22Rv1 (cell line): ENCODE data around the gene ZFP3.
"Not testable (repeated sequence)": the region's sequence is repeated elsewhere in the genome, so short reads cannot be mapped to it uniquely, and the experiment has no call there.

Experiments
- H3K27ac ChIP-seq: fragments of 450-650 bp; 2 replicates; pipeline ENCODE4 v1.5.1; 2017
- CTCF ChIP-seq: fragments of 450-650 bp; IDR thresholded peaks from 2 replicates; pipeline ENCODE4 v1.5.1; 2017; ENCODE audit warnings: mild to moderate bottlenecking
- ZFX ChIP-seq: fragments of 450-650 bp; IDR thresholded peaks from 2 replicates; pipeline ENCODE4 v1.6.1; 2017; ENCODE audit warnings: antibody characterized with exemption, borderline replicate concordance

ZFP3 gene

GRCh38 chr17:5115673-5116651, 37.7 kb downstream of the ZFP3 start, which contains the start of gene USP6:
TSS of gene USP6 (plus strand) at chr17:5116032. CDS start at chr17:5130368, 14,336 bp downstream.
- no peak within 1 kb of the TSS for H3K27ac ChIP-seq
- no peak for TF ChIP-seq CTCF
- TF ChIP-seq ZFX: no peak

- TF ChIP-seq ZFX (no peak), CTCF (no peak)
- H3K27ac ChIP-seq: no peak overlapping the region
Observed at GRCh38 chr17:5118219-5118618, 40.0 kb downstream of the ZFP3 start.

- TF ChIP-seq ZFX (no peak), CTCF (no peak)
- H3K27ac ChIP-seq: no peak overlapping the region
Observed at GRCh38 chr17:5120036-5120435, 41.8 kb downstream of the ZFP3 start.

GRCh38 chr17:5120436-5121185, 42.3 kb downstream of the ZFP3 start:
- H3K27ac ChIP-seq: not testable (repeated sequence)

GRCh38 chr17:5121186-5121841, 43.0 kb downstream of the ZFP3 start:
- no peak for TF ChIP-seq ZFX
- TF ChIP-seq CTCF: no peak
- H3K27ac ChIP-seq: no peak overlapping the region

GRCh38 chr17:5122056-5122455, 43.8 kb downstream of the ZFP3 start:
- H3K27ac ChIP-seq: not testable (repeated sequence)

GRCh38 chr17:5122586-5123342, 44.5 kb downstream of the ZFP3 start:
- peak; percentile 23 for TF ChIP-seq CTCF
- TF ChIP-seq ZFX: no peak
- H3K27ac ChIP-seq: no peak overlapping the region
